NCI-H1092 treated with DMSO at 0.1 percent for 48 hours (cell line): Measurements from ENCODE around the gene SNX33.
"Not testable (repeated sequence)": the region's sequence is repeated elsewhere in the genome, so short reads cannot be mapped to it uniquely, and the experiment has no call there.

ENCODE experiments used
- DNase-seq: peaks from one replicate; lab custom pipeline; 2025; lab: John Stamatoyannopoulos, UW

The SNX33 gene

DNA sequence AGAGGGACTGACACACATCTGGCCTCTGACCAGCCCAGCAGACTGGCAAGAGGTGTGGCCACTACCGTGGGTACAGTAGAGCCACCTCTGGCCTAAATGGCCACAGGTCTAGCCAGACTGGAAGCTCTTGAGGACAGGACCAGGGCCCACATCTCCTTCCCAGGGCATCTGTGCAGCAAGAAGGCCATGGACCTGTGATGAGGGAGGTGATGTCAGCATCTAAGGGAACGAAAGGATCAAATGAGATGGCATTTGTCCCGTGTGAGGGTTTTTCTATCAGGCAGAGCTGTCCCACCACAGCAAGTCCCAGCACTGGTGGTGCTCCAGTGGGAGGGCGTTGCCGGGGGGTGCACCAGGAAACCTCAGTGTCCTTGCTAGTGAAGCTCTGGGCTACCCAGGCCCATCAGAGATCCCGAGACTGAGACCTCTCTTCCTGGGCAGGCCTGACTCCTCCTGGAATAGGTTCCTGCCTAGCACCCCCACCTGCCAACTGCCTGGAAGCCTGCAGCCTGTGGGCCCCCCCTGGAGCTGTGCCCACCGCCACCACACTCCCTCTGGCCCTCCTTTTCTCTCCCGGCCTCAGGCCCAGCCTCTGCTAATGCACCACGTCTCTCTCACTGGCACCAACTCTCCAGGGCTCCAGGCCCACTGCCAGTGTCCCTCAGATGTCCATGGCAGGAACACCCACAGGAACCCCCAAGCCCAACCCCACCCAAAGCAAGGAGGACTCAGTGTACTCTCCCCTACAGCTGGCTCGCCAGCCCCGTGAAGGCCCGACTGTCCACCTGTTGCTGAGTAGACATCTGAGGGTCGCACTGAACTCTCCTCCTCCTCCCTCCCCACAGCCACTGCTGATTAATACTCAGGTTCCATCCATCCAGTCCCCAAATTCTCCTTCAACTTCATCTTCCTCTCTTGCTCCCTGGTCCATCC lies 53.6 kb downstream of the SNX33 start:
- not testable (repeated sequence) for DNase-seq

DNA sequence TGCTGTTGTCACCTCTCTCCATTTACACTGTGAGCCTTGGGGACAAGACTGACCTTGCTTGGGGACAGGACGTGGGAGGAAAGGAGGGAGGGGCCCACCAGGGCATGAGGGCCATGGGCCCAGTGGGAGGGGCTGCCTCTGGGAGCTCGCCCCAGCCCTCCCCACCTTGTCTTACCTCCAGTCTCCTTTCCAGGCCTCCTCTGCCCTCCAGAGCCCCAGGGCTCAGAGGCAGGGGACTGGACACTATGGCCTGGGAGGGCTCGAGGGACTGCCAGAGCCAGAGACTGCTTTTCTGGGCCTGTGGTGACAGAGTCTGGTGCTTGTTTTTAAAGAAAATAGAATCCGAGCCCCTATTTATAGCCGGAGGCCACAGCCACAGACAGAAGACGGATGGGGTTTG lies 54.7 kb downstream of the SNX33 start:
- no peak for DNase-seq

DNA sequence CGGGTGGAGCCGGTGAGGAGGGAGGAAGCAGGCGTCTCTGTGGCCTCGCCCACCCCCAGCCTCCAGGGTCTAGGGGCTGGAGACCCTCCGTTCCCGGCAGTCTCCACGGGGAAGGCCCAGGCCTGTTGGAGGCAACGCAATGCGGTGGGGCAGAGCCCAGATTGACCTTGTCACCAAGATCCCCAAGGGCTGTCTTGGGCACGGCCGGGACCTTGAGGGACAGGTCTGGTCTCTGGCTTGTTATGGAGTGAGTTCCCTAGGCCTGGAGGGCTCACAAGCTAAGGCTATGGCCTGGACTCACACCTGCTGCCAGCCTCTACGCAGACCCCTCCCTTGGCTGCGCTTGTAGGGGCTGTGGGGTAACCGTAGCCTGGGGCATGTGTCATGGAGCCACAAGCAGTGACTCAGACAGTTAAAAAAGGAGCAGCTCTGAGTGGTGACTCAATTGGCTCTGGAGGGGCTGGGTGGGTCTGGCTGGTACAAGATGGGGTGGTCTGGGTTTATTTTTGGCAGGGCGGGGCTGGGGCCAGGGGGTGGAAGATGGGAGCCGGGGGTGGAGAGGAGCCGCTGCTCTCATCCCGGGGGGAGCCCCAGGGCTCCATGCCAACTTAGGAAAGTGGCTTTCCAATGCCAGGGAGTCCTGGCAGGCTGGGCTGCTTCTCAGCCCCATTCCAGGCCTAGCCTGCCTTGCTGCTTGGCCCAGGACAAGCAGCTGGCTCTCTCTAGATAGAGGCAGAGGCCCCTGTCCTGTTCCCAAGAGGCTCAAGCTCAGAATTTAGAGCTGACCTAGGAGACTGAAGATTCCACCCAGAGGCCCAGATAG lies 55.9 kb downstream of the SNX33 start:
- not testable (repeated sequence) for DNase-seq

DNA sequence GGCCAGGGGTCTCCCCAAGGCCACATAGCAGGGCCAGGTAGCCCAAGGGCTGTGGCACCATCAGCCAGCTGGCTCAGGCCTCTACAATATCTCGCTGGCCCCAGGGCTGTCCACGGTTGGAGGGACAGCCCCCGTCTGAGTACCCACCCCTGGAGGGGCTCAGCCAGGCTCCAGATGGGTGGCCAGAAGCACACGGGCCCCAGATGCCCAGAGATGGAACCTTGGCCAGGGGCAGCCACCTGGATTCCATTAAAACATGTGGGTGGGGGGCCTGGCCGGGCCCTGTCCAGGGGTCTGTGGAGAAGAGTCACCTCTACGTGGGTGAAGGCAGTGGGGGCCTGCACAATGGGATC lies 56.5 kb downstream of the SNX33 start:
- DNase-seq, result no peak

DNA sequence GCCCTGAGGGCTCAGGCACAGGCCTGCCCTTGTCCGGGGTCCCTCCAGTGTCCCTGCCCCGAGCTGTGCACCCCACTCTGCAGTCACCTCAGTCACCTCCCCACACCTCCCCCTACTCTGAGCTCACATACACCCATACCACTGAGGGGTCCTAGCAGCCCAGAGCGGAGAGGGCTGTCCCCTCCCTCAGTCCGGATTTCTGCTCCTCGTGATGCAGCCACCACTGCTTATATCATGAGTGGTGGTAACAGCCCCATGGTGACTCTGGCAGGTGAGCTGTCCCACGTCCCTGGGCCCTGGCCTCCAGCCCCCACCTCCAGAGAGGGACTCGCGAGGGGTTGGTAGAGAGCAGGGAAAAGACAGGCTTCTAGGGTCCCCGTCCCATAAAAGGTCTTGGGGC lies 56.9 kb downstream of the SNX33 start:
- DNase-seq, result no peak

DNA sequence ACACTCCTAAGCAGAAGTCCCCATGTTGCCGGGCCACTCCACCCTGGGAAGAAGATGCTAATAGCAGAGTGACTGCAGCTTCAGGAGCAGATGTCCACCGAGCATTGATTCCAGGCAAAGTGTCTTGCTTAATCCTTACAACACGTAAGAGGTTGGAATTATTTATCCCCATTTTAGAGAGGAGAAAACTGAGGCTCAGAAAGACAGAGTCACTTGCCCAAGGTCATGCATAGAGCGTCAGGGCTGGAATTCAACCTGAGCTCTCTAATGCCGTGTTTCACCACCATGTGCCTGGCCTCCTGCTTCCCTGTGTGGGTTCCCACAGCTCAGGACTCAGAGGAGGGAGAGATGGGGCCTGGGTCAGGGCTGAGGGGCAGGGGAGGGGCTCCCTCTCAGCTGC lies 57.7 kb downstream of the SNX33 start:
- DNase-seq, result not testable (repeated sequence)

DNA sequence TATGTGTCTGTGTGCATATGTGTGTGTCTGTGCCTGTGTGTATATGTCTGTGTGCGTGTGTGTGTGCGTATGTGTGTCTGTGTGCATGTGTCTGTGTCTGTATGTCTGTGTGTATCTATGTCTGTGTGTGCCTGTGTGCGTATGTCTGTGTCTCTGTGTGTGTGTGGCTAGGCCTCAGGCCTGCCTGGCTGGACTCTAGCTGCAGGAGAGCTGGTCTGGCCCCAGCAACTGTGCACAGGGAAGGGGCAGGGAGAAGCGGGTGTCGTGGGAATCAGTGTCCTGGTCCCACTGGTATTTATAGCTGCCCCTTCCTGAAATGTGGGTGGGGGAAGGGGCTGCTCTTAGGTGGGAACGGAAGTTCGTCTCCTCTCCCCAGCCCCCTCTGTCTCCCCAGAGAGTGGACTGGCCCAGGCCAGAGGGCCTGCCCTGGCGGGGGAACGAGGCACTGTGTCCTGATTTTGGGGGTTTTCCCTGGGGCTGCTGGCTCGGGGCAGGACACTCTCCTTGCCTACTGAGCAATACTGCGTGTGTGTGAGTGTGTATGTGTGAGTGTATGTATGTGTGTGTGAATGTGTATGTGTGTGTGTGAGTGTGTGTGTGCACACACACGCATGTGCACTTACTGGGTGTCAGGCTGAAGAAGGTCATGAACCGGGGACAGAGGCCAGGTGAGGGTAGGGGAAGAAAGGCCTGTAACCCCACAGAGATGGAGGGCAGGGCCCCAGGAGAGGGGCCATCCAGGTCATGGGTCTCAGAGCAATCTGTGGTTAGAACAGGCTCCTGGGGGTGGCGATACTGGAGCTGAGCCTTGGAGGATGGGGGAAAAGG lies 58.4 kb downstream of the SNX33 start:
- DNase-seq, result no peak

DNA sequence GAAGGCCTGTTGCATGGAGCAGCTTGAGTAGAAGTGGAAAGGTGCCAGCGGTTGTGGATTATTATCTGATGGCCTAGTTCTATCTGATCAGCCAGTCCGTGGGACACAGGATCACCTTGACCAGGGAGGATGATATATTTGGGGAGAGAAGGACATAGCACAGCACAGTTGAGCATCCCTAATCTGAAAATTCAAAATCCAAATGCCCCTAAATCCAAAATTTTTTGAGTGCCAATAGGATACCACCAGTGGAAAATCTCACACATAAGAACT lies 58.9 kb downstream of the SNX33 start:
- DNase-seq, result no peak

DNA sequence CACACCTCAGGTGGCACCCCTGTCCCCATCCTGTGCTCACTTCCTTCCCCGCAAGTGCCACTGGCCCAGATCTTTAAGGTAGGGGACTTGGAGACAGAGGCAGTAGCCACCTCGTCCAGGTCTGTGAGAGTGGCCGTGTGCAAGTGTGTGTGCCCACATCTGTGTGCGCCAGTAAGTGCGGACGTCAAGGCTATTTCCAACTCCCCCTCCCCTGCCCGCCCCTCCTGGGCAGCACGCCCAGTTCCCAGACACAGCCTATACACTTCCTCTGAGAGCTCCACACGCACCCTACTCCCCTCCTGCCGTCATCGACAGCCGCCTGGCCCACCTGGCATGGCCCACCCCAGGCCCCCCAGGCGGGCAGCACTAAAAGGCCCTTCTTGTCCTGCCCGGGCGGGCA lies 61.7 kb downstream of the SNX33 start:
- DNase-seq, result peak; percentile 52

DNA sequence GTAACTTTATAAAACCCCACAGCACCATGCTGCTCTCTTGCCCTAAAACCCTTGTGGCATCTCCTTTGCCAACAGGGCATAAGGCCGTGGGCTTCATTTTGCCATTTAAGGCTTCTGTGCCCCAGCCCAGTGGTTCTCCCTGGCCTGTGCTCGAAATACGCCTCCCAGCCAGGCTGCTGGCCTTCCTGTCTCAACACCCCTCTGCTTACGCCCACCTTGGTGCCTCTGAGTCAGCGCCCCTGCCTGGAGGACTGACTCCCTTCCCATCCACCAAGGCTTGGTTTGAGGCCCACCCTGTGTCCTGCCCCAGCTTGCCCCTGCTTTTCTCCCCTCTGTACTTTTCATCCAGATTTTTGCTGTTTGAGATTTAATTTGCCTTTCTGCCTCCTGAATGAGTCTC lies 63.2 kb downstream of the SNX33 start:
- not testable (repeated sequence) for DNase-seq

DNA sequence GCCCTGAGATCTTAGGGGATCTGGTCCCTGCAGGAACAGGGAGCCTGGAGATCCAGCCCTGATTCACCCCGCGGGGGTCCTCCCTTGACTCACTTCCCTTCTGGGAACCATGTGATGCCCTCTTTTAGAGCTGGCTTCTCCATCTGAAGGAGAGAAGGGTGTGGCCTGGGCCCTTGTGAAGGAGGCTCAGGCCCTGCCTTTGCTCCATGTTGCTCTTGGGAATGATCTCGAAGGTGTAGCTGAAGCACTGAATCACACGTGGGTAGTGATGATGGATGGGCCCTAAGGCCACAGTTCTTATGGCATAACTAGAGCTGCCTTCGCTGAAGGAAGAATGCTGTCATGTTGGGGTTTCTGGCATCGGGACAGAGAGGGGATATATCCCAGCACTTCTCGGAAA lies 63.8 kb downstream of the SNX33 start:
- DNase-seq, result not testable (repeated sequence)
